Fibroblast of mammary gland (primary cell): Measurements from ENCODE around the gene MARCO.
"Not testable (repeated sequence)": the region's sequence is repeated elsewhere in the genome, so short reads cannot be mapped to it uniquely, and the experiment has no call there.

Source experiments
- DNase-seq: peaks from one replicate; pipeline ENCODE4 v3.0.0-alpha.2; 2010; ENCODE audit warnings: low read depth
- H3K4me3 ChIP-seq: 2 replicates; pipeline ENCODE4 v1.5.1; 2011; ENCODE audit warnings: low read depth, mild to moderate bottlenecking, low read length, moderate library complexity; ENCODE audit not compliant: control insufficient read depth
- TF ChIP-seq, protein P1 (sequence below): conservative IDR thresholded peaks from 2 replicates; pipeline ENCODE4 v1.5.1; 2011; ENCODE audit warnings: low read depth, low read length, inconsistent platforms; ENCODE audit not compliant: control insufficient read depth, insufficient read depth

MARCO gene

DNA sequence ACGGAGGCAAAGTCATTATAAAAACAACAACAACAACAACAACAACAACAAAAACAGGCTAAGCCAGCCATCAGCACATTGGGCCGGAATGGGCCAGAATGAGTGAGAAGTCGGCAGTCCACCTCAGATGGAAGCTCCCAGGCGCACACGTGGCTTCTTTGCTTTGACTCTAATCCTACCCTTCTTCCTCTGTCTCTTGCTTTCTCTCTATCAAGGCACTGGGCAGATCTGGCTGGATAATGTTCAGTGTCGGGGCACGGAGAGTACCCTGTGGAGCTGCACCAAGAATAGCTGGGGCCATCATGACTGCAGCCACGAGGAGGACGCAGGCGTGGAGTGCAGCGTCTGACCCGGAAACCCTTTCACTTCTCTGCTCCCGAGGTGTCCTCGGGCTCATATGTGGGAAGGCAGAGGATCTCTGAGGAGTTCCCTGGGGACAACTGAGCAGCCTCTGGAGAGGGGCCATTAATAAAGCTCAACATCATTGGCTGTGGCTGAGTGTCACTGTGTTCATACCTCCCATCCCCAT is 52.2 kb downstream of the MARCO start:
- DNase-seq: no peak
- no peak overlapping the region for H3K4me3 ChIP-seq
- TF ChIP-seq, protein P1, sequence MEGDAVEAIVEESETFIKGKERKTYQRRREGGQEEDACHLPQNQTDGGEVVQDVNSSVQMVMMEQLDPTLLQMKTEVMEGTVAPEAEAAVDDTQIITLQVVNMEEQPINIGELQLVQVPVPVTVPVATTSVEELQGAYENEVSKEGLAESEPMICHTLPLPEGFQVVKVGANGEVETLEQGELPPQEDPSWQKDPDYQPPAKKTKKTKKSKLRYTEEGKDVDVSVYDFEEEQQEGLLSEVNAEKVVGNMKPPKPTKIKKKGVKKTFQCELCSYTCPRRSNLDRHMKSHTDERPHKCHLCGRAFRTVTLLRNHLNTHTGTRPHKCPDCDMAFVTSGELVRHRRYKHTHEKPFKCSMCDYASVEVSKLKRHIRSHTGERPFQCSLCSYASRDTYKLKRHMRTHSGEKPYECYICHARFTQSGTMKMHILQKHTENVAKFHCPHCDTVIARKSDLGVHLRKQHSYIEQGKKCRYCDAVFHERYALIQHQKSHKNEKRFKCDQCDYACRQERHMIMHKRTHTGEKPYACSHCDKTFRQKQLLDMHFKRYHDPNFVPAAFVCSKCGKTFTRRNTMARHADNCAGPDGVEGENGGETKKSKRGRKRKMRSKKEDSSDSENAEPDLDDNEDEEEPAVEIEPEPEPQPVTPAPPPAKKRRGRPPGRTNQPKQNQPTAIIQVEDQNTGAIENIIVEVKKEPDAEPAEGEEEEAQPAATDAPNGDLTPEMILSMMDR: no peak

DNA sequence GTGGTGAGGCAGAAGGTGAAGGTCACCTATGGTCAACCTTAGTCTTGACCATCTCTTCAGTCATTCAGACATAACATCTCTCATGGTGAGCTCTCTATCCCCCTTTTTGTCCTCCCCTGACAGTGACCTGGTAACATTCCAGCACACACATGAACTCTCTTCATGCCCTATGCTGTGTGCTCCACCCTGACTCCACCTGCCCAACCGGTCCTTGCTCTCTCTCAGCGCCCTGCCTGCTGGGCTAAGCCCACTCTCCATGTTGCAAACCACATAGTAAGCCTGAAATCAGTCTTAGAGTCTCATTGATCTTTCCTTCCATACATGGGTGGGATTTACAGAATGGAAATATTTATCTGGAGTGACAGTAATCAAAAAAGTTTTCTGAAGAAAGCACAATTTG is 52.8 kb downstream of the MARCO start:
- TF ChIP-seq, protein P1: no peak
- no peak overlapping the region for H3K4me3 ChIP-seq
- no peak for DNase-seq

DNA sequence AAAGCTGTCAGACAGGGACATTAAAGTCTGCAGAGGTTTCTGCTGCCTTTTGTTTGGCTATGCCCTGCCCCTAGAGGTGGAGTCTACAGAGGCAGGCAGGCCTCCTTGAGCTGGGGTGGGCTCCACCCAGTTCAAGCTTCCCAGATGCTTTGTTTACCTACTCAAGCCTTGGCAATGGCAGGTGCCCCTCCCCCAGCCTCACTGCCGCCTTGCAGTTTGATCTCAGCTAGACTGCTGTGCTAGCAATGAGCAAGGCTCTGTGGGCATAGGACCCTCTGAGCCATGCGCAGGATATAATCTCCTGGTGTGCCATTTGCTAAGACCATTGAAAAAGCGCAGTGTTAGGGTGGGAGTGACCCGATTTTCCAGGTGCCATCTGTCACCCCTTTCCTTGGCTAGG is 61.9 kb downstream of the MARCO start:
- not testable (repeated sequence) for DNase-seq, H3K4me3 ChIP-seq

DNA sequence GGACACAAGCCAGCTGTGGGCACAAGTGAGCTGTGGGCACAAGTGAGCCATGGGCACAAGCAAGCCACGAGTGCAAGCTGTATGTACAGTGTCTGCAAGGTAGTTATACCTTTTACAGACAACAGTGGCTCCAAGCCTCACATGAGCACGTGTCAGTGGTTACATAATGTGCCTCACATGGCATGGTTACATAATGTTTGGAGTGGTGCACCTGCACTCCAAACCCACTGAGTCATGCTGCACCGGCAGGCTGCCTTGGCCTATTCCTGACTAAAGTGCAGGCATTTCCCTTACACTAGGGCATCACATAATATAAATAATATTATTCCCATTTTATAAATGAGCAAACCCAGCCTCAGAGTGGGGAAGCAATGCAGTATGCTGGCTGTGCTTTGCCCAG is 62.6 kb downstream of the MARCO start:
- no peak for DNase-seq
- H3K4me3 ChIP-seq: no peak overlapping the region
- TF ChIP-seq, protein P1: no peak

DNA sequence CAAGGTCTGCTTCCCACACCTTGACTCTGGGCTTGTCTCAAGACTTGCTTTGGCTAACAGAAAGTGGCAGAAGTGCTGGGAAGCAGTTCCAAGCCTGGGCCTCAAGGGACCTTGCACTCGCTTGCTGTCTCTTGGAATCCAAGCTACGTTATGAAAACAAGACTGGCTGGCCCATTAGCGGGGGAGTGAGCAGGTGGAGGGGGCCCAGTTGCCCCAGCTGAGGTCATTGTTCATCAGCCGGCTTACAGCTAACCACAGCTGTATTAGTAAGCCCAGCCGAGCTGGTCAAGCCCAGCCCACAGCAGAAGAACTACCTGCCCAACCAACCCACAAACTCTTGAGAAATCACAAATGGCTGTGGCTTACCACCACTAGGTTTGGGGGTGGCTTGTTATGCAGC is 63.1 kb downstream of the MARCO start:
- TF ChIP-seq, protein P1: no peak
- no peak overlapping the region for H3K4me3 ChIP-seq
- peak; percentile 28 for DNase-seq

DNA sequence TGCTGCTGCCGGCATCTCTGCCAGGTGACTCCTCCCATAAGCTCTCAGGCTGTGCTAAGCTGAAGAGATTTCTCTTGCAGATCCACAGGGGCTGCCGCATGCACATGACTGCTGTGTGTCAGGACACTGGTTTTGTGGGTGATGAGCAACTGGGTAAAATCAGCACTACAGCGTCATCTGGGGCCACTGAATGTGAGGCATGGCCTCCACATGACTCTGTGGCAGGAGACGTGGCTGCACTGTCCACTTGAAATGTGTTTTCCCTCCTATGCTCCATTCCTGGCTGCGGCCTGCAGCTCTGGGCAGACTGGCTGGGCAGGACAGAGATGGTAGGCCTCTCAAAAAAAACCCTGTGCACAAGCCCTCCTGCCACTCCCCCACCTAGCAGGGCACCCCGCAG is 63.6 kb downstream of the MARCO start:
- DNase-seq: no peak
- TF ChIP-seq, protein P1: no peak
- H3K4me3 ChIP-seq: no peak overlapping the region

DNA sequence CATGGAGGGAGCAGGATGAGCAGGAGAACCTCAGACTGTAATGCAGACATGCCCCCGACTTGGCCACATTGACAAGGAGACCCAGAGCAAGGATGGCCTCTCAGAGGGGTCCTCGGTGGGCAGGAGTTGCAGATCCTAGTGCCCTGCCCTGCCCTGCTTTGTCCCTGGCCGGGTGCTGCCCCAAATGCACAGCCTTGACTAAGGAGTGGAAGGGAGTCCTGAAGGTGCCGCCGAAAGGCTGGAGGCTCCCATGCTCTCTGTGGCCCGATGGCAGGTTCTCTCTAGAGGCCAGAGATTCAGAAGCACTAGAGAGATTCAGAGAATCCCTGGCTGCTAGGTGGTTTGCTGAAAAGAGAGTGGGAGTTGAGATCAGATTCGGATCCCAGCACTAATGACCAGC is 64.4 kb downstream of the MARCO start:
- no peak for DNase-seq
- TF ChIP-seq, protein P1: no peak
- no peak overlapping the region for H3K4me3 ChIP-seq

DNA sequence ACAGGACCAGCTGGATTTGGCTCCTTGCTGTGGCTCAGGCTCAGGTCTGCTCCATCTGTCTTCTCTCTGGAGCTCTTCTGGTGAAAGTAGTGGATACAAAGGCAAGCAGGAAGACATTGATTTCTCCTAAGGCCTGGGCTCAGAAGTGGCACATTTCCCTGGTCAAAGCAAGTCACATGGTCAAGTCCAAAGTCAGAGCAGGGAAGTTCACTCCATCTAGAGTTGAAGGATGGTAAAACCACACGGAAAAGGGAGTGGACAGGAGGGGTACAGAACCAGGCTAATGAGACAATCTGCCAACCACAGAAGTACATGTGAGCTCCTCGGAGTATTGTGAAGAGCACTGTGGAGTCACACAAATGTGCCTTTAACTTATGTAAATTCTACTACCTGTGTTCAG is 66.1 kb downstream of the MARCO start:
- DNase-seq: peak; percentile 32
- H3K4me3 ChIP-seq: no peak overlapping the region
- TF ChIP-seq, protein P1: peak; percentile 34
